ENCODE measurements around the gene PAFAH1B2. TPM values are rescaled to one million over a fixed set of nuclear protein-coding genes. Genes with fewer than 3 reads are reported as not detected.

The PAFAH1B2 gene
- total RNA-seq, 1 experiment from 2014 or later, result 154 TPM

DNA sequence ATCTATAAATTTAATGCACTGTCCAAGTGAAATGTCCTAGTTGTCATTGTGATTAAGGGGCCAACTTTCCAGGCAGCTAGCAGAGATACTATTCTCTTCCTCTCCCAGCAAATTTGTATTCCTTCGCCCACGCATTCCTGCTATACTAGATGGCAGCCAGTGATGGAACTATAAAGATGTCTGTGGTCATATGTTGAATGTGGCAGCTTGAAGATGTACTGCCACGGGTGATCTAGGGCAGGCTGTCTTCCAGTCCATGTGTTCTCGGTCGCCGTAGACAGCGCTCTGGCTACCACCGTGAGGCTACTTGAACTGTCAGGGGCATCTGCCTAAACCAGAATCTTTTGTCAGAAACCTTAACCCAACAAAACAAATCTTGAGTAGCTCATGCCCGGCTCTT is 26.1 kb downstream of the PAFAH1B2 start (continued):
- TF ChIP-seq REST (IDR thresholded peaks at IDR 0.05; ENCODE audit: low read depth), result no peak
- TF ChIP-seq EZH2phosphoT487 (IDR thresholded peaks at IDR 0.05; ENCODE audit: borderline replicate concordance), result no peak
- no peak for TF ChIP-seq YY1 (IDR thresholded peaks at IDR 0.05; ENCODE audit: extremely low read depth, insufficient replicate concordance, low read depth, low read length)
- no peak for TF ChIP-seq JUND (IDR thresholded peaks at IDR 0.05)
- TF ChIP-seq, protein P1, sequence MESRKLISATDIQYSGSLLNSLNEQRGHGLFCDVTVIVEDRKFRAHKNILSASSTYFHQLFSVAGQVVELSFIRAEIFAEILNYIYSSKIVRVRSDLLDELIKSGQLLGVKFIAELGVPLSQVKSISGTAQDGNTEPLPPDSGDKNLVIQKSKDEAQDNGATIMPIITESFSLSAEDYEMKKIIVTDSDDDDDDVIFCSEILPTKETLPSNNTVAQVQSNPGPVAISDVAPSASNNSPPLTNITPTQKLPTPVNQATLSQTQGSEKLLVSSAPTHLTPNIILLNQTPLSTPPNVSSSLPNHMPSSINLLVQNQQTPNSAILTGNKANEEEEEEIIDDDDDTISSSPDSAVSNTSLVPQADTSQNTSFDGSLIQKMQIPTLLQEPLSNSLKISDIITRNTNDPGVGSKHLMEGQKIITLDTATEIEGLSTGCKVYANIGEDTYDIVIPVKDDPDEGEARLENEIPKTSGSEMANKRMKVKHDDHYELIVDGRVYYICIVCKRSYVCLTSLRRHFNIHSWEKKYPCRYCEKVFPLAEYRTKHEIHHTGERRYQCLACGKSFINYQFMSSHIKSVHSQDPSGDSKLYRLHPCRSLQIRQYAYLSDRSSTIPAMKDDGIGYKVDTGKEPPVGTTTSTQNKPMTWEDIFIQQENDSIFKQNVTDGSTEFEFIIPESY (IDR thresholded peaks at IDR 0.05; ENCODE audit: extremely low read depth, insufficient replicate concordance, low read length), result no peak
- TF ChIP-seq SIN3A (IDR thresholded peaks at IDR 0.05; ENCODE audit: low read depth), result no peak
- no peak for TF ChIP-seq CEBPB (IDR thresholded peaks at IDR 0.05; ENCODE audit: low read depth)

DNA sequence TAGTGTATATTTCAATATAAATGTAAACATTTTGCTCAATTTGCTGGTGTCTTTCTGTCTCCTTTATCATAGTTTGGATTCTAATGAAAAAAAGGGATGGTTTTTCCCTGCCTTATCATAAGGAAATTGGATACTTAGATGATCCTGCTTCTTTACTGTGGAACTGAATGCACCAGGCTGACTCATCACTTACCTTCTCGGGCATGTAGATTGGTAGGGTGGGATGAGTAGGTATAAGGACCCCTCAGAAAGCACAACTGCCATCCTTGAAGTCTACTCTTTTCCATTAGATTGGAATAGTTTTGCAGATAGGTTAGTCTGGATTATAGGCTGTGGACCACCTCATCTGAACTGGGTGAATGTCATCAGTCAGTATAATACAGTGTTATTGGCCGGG is 26.9 kb downstream of the PAFAH1B2 start:
- Histone ChIP-seq H3K9me2 (ENCODE audit: insufficient read depth) (no peaks in the 10 kb centered on the region), H3K9me3 (ENCODE audit: control insufficient read depth in 1 of 2, insufficient read depth in 1 of 2, low read depth in 1 of 2, low read length in 2 of 2) (no peaks in the 10 kb centered on the region), H3K36me3 (ENCODE audit: control insufficient read depth in 1 of 2, insufficient read depth in 2 of 2, low read length in 2 of 2) (peaks cover 16 to 29% of the 10 kb centered on the region in 2 experiments; a peak in 3 of 4 replicates), H3K9ac (ENCODE audit: low read length) (no peak overlapping the region), H2AFZ (ENCODE audit: low read depth, low read length, poor library complexity, severe bottlenecking) (no peak overlapping the region), H4K20me1 (ENCODE audit: insufficient read depth) (0 out of 2 replicates have a peak, but pooled peaks cover 6% of the 10 kb centered on the region), H3K79me2 (ENCODE audit: insufficient read depth, low read length) (peaks cover 9% of the 10 kb centered on the region; the same call in 1 of the 2 replicates), H3K4me2 (ENCODE audit: low read length) (no peak overlapping the region), H3K27ac (ENCODE audit: low read depth, low read length) (no peak overlapping the region), H3K4me1 (ENCODE audit: control insufficient read depth in 1 of 2, insufficient read depth in 2 of 2, low read length in 2 of 2) (peaks cover 18 to 48% of the 10 kb centered on the region in 2 experiments), H3K27me3 (ENCODE audit: insufficient read depth, low read length) (no peaks in the 10 kb centered on the region), H3K4me3 (replicated peaks in 1 of 2; ENCODE audit: low read depth in 1 of 2, low read length in 2 of 2) (no peak overlapping the region)
- no peak for DNase-seq (ENCODE audit: low read depth, low spot score)
- intact Hi-C loops (cut with micrococcal nuclease), result no loop called here
- CTCF ChIA-PET, result no interaction called here
- RAD21 ChIA-PET (ENCODE audit: low non-redundant PET in 1 of 2, low total read pairs in 2 of 2, uncharacterized antibody in 2 of 2, unreplicated experiment in 2 of 2), result no interaction called here
- POLR2A ChIA-PET, result no interaction called here
- no peak for ATAC-seq
- no TSS peak for BruUV-seq (replicated peaks)
- TF ChIP-seq EZH2phosphoT487 (IDR thresholded peaks at IDR 0.05; ENCODE audit: borderline replicate concordance) (no peak), ZFX (IDR thresholded peaks at IDR 0.05) (no peak), FOSL1 (IDR thresholded peaks at IDR 0.05; ENCODE audit: low read depth) (no peak), CBX3 (IDR thresholded peaks at IDR 0.05; ENCODE audit: low read depth) (no peak), RAD21 (IDR thresholded peaks at IDR 0.05; ENCODE audit: low read depth) (no peak), JUND (IDR thresholded peaks at IDR 0.05) (no peak), EGR1 (IDR thresholded peaks at IDR 0.05; ENCODE audit: low read depth) (no peak), SRF (IDR thresholded peaks at IDR 0.05; ENCODE audit: low read depth) (no peak), SP1 (IDR thresholded peaks at IDR 0.05; ENCODE audit: low read depth) (no peak), MAX (IDR thresholded peaks at IDR 0.05) (no peak), POLR2AphosphoS5 (IDR thresholded peaks at IDR 0.05; ENCODE audit: low read depth, low read length) (no peak), CEBPB (IDR thresholded peaks at IDR 0.05; ENCODE audit: low read depth) (no peak), YY1 (IDR thresholded peaks at IDR 0.05; ENCODE audit: extremely low read depth, insufficient replicate concordance, low read depth, low read length) (no peak), ZNF274 (IDR thresholded peaks at IDR 0.05; ENCODE audit: low read depth, low read length) (no peak)
- TF ChIP-seq, protein P2, sequence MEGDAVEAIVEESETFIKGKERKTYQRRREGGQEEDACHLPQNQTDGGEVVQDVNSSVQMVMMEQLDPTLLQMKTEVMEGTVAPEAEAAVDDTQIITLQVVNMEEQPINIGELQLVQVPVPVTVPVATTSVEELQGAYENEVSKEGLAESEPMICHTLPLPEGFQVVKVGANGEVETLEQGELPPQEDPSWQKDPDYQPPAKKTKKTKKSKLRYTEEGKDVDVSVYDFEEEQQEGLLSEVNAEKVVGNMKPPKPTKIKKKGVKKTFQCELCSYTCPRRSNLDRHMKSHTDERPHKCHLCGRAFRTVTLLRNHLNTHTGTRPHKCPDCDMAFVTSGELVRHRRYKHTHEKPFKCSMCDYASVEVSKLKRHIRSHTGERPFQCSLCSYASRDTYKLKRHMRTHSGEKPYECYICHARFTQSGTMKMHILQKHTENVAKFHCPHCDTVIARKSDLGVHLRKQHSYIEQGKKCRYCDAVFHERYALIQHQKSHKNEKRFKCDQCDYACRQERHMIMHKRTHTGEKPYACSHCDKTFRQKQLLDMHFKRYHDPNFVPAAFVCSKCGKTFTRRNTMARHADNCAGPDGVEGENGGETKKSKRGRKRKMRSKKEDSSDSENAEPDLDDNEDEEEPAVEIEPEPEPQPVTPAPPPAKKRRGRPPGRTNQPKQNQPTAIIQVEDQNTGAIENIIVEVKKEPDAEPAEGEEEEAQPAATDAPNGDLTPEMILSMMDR (IDR thresholded peaks at IDR 0.05 in 2 of 3, conservative IDR thresholded peaks at IDR 0.05 in 1 of 3; ENCODE audit: borderline replicate concordance in 1 of 3, insufficient read depth in 1 of 3, low read depth in 2 of 3, low read length in 2 of 3), result no peak
- TF ChIP-seq, protein P3, sequence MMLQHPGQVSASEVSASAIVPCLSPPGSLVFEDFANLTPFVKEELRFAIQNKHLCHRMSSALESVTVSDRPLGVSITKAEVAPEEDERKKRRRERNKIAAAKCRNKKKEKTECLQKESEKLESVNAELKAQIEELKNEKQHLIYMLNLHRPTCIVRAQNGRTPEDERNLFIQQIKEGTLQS (IDR thresholded peaks at IDR 0.05), result no peak

Data from HCT116 (cell line).